Caco-2 (cell line): ENCODE measurements around the gene EEPD1. TPM values are rescaled to one million over a fixed set of nuclear protein-coding genes. Genes with fewer than 3 reads are reported as not detected.

ENCODE experiments used
- BruUV-seq: library from RNA; stranded (reverse); fragments of 400-500 nt; replicated peaks from 2 replicates; lab custom pipeline; 2021; lab: Mats Ljungman, UMichigan
- CTCF ChIA-PET: fragments of 300-600 bp; sonication (Branson Sonifier 250); formaldehyde crosslinking; loops from one replicate; lab custom pipeline; 2022; ENCODE audit warnings: antibody characterized with exemption; lab: Charles Lee
- POLR2A ChIA-PET: fragments of 300-600 bp; sonication (Branson Sonifier 250); formaldehyde crosslinking; loops from one replicate; lab custom pipeline; 2022; ENCODE audit warnings: antibody characterized with exemption; lab: Charles Lee
- DNase-seq, 2 experiments: peaks; one replicate each; pipeline versions ENCODE4 v3.0.0 to v3.0.0-alpha.2; 2020 to 2022
- H3K27me3 ChIP-seq: replicated peaks from 2 replicates; pipeline ENCODE4 v1.6.0; 2011; ENCODE audit warnings: low read length; ENCODE audit not compliant: control insufficient read depth, insufficient read depth
- H3K36me3 ChIP-seq: 2 replicates; pipeline ENCODE4 v1.5.1; 2011; ENCODE audit warnings: low read length; ENCODE audit not compliant: control insufficient read depth, insufficient read depth
- H3K4me1 ChIP-seq: fragments of 250-450 bp; sonication (Bioruptor Pico); 2 replicates; pipeline ENCODE4 v1.5.1; 2020; ENCODE audit warnings: mild to moderate bottlenecking
- H3K4me3 ChIP-seq: 2 replicates; pipeline ENCODE4 v1.5.1; 2011; ENCODE audit warnings: low read depth, mild to moderate bottlenecking, control low read depth, low read length
- H3K9me3 ChIP-seq: fragments of 250-450 bp; sonication (Bioruptor Pico); 2 replicates; pipeline ENCODE4 v1.5.1; 2020; ENCODE audit warnings: mild to moderate bottlenecking, moderate library complexity
- H3K27ac Mint-ChIP-seq: one replicate; pipeline ENCODE4 v1.8.0; 2022; ENCODE audit warnings: mixed read lengths; ENCODE audit not compliant: unreplicated experiment
- H3K27me3 Mint-ChIP-seq: one replicate; pipeline ENCODE4 v1.8.0; 2022; ENCODE audit warnings: mixed read lengths; ENCODE audit not compliant: insufficient read depth, unreplicated experiment
- H3K36me3 Mint-ChIP-seq: one replicate; pipeline ENCODE4 v1.8.0; 2022; ENCODE audit warnings: mild to moderate bottlenecking, mixed read lengths; ENCODE audit not compliant: insufficient read depth, unreplicated experiment
- H3K4me1 Mint-ChIP-seq: one replicate; pipeline ENCODE4 v1.8.0; 2022; ENCODE audit warnings: low read depth, mixed read lengths; ENCODE audit not compliant: unreplicated experiment
- H3K4me3 Mint-ChIP-seq: one replicate; pipeline ENCODE4 v1.8.0; 2022; ENCODE audit warnings: mild to moderate bottlenecking, moderate library complexity, mixed read lengths; ENCODE audit not compliant: unreplicated experiment
- H3K9me3 Mint-ChIP-seq: one replicate; pipeline ENCODE4 v1.8.0; 2022; ENCODE audit warnings: mixed read lengths; ENCODE audit not compliant: unreplicated experiment
- intact Hi-C: fragments of 100-400 bp; cut with micrococcal nuclease; formaldehyde crosslinking; loops from one replicate; pipeline ENCODE4 v1.10.0; 2022; ENCODE audit not compliant: unreplicated experiment
- total RNA-seq: library from RNA; stranded (reverse); gene quantifications from 2 replicates; pipeline ENCODE4 v1.2.3, GENCODE V29; 2022
- TF ChIP-seq, protein P1 (sequence below), 2 experiments: fragments of 200-600 bp in 1 of 2; IDR thresholded peaks; 1 replicate in 1 of 2; 2 replicates in 1 of 2; pipeline versions ENCODE4 v1.5.1 to v1.8.0; 2011 to 2022; ENCODE audit warnings: antibody characterized with exemption in 1 of 2, control low read depth in 1 of 2, inconsistent platforms in 1 of 2, low read depth in 1 of 2, low read length in 1 of 2, mild to moderate bottlenecking in 1 of 2, moderate library complexity in 1 of 2; ENCODE audit not compliant: insufficient read depth in 1 of 2, severe bottlenecking in 1 of 2, unreplicated experiment in 1 of 2

EEPD1 gene
- total RNA-seq, 1 experiment from 2014 or later: 1.8 TPM

DNA sequence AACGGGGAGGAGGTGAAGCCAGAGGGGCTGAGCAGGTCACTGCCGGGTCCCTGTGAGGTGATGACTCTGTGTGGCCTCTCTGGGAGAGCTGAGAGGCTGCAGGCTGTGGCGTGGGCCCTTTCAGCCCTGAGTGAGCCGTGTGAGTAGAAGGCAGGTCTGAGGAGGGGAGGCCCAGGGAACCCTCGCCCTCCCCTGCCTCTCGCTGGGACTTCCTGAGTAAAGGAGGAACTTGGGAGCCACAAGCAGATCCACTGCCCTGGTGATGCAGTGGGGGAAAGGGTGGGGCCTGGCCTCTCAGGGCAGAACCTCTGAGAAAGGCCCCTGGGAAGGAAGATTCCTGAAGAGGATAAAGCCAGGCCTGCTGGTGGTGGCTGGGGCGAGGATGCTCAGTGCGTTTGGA, 22.8 kb downstream of the EEPD1 start:
- Mint-ChIP-seq H3K36me3 (no peaks in the 10 kb centered on the region), H3K27ac (no peak overlapping the region), H3K9me3 (no peaks in the 10 kb centered on the region), H3K4me3 (no peak overlapping the region), H3K27me3 (no peaks in the 10 kb centered on the region), H3K4me1 (no peaks in the 10 kb centered on the region)
- no peaks in the 10 kb centered on the region for H3K27me3 ChIP-seq
- DNase-seq: no peak
- TF ChIP-seq, protein P1, sequence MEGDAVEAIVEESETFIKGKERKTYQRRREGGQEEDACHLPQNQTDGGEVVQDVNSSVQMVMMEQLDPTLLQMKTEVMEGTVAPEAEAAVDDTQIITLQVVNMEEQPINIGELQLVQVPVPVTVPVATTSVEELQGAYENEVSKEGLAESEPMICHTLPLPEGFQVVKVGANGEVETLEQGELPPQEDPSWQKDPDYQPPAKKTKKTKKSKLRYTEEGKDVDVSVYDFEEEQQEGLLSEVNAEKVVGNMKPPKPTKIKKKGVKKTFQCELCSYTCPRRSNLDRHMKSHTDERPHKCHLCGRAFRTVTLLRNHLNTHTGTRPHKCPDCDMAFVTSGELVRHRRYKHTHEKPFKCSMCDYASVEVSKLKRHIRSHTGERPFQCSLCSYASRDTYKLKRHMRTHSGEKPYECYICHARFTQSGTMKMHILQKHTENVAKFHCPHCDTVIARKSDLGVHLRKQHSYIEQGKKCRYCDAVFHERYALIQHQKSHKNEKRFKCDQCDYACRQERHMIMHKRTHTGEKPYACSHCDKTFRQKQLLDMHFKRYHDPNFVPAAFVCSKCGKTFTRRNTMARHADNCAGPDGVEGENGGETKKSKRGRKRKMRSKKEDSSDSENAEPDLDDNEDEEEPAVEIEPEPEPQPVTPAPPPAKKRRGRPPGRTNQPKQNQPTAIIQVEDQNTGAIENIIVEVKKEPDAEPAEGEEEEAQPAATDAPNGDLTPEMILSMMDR (IDR thresholded peaks at IDR 0.05; ENCODE audit: insufficient read depth in 1 of 2, low read depth in 1 of 2, low read length in 1 of 2, severe bottlenecking in 1 of 2, unreplicated experiment in 1 of 2): no peak
- H3K36me3 ChIP-seq: no peaks in the 10 kb centered on the region
- ChIA-PET POLR2A (no interaction called here), CTCF (no interaction called here)
- intact Hi-C loops: no loop called here
- no TSS peak for BruUV-seq
- no peaks in the 10 kb centered on the region for H3K9me3 ChIP-seq
- no peak overlapping the region for H3K4me3 ChIP-seq
- no peaks in the 10 kb centered on the region for H3K4me1 ChIP-seq

DNA sequence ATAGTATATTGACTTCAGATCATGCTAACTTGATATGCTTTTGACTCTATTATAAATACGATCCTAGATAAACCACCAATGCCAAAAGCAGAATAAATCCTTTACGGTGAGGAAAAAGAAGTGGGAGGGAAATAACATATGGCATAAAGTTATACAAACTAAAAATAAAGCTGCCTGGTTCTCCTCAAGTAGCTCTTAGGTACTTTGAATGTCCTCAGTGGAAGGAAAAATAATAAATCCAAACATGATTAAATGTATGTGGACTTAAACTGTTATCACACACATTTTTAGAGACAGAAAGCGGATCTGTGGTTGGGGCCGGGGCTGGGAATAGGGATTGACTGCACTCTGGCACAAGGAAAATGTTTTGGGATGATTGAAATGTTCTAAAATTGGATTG, 23.6 kb downstream of the EEPD1 start:
- BruUV-seq: no TSS peak
- POLR2A ChIA-PET: no interaction called here

DNA sequence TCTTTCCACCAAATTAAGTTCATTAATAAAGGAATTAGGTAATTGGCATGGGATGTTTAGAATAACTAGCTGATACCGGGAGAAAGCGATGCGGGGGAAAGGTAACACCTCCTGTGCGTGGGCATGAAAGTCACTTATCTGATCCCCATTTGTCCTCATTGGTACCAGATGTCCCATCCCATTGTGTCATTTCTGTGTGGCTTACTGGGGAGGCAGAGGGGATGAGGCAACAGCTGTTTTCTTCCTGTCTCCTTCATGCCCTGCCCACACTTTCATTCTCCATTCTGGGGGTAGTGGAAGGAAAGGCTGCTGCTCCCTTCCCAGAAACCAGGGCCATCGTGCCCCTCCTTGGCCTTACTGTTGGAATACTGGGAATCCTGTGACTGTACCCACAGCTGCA, 27.1 kb downstream of the EEPD1 start:
- no peak overlapping the region for H3K4me3 Mint-ChIP-seq
- H3K9me3 Mint-ChIP-seq: no peaks in the 10 kb centered on the region
- intact Hi-C loops: no loop called here
- no peak for DNase-seq
- no peaks in the 10 kb centered on the region for H3K27me3 ChIP-seq
- POLR2A ChIA-PET: no interaction called here
- no peaks in the 10 kb centered on the region for H3K36me3 Mint-ChIP-seq
- H3K27ac Mint-ChIP-seq: no peak overlapping the region
- H3K36me3 ChIP-seq: no peaks in the 10 kb centered on the region
- TF ChIP-seq, protein P1 (IDR thresholded peaks at IDR 0.05; ENCODE audit: insufficient read depth in 1 of 2, low read depth in 1 of 2, low read length in 1 of 2, severe bottlenecking in 1 of 2, unreplicated experiment in 1 of 2): no peak
- H3K4me3 ChIP-seq: no peak overlapping the region
- no peaks in the 10 kb centered on the region for H3K9me3 ChIP-seq
- BruUV-seq: no TSS peak
- no peaks in the 10 kb centered on the region for H3K4me1 Mint-ChIP-seq
- H3K27me3 Mint-ChIP-seq: no peaks in the 10 kb centered on the region
- H3K4me1 ChIP-seq: no peaks in the 10 kb centered on the region
- CTCF ChIA-PET: no interaction called here

More for the DNA sequence above, 23.6 kb downstream of the EEPD1 start:
- Histone ChIP-seq H3K4me3 (no peak overlapping the region), H3K4me1 (no peaks in the 10 kb centered on the region), H3K27me3 (no peaks in the 10 kb centered on the region), H3K36me3 (no peaks in the 10 kb centered on the region), H3K9me3 (no peaks in the 10 kb centered on the region)
- CTCF ChIA-PET: no interaction called here
- TF ChIP-seq, protein P1 (IDR thresholded peaks at IDR 0.05; ENCODE audit: insufficient read depth in 1 of 2, low read depth in 1 of 2, low read length in 1 of 2, severe bottlenecking in 1 of 2, unreplicated experiment in 1 of 2): no peak
- intact Hi-C loops: no loop called here
- no peaks in the 10 kb centered on the region for H3K36me3 Mint-ChIP-seq
- no peaks in the 10 kb centered on the region for H3K4me1 Mint-ChIP-seq
- no peak overlapping the region for H3K27ac Mint-ChIP-seq
- H3K27me3 Mint-ChIP-seq: no peaks in the 10 kb centered on the region
- DNase-seq: no peak
- no peaks in the 10 kb centered on the region for H3K9me3 Mint-ChIP-seq
- no peak overlapping the region for H3K4me3 Mint-ChIP-seq
